Hematopoietic multipotent progenitor cell (in vitro differentiated cells): Measurements from ENCODE around the gene CHTF8. TPM values are rescaled to one million over a fixed set of nuclear protein-coding genes. Genes with fewer than 3 reads are reported as not detected.
A peak's percentile ranks its signal among the peaks of the same experiment; 100 is the strongest.
"Not testable (repeated sequence)": the region's sequence is repeated elsewhere in the genome, so short reads cannot be mapped to it uniquely, and the experiment has no call there.

ENCODE experiments used
- DNase-seq, 3 donors: peaks; one replicate each; pipeline ENCODE4 v3.0.0-alpha.2; 2011 to 2015; ENCODE audit warnings: low read depth in 2 of 3, low spot score in 2 of 3
- total RNA-seq: library from RNA; depleted of rRNA; stranded (reverse); fragments of >200 nt; gene quantifications from one replicate; pipeline ENCODE4 v1.2.3, GENCODE V29; 2012

The CHTF8 gene
- total RNA-seq, 1 donor: 92.6 TPM

DNA sequence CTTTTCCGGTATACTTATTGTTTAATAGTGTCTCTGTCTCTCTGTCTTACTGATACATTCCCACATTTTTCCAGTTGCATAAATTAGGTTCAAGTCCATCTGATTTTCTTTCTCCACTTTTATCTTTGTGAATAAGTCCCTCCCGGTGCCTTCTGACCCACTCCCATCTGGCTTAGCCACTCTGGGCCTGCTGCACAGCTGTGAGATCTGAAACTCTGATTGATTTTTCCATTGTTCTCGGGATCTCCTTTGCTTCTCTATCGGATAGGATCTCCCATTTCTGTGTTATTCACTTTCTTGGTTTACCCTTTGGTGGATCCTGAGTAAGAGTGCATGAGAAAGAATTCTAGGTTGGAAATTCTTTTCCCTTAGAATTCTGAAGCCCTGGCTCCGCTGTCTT is 8.6 kb upstream of the CHTF8 start:
- no peak for DNase-seq

DNA sequence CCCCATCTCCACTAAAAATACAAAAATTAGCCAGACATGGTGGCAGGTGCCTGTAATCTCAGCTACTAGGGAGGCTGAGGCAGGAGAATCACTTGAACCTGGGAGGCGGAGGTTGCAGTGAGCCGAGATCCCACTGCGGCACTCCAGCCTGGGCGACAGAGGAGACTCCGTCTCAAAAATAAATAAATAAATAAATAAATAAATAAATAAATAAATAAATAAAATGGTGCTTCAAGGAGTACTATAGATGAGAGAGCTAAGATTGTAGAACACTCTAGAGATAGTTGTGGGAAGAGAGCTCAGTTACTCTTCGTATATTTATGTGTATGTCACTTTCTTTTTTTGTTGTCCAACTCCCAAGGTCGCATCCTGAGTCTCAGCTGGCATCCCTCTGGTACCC is 7.1 kb upstream of the CHTF8 start:
- not testable (repeated sequence) for DNase-seq

DNA sequence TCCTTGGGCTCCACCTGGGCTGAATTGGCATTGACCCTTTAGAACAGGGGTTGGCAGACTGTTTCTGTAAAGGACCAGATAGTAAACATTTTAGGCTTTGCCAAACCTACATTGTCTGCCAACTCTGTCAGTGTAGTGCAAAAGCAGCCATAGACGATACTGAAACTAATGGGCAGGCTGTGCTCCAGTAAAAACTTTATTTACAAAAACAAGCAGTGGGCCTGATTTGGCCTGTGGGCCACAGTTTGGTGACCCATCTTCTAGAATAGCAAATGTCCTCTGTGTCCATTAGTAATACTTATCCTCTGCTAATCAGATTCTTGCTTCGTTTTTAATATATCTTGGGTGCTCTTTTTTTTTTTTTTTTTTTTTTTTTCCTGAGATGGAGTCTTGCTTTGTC is 6.2 kb upstream of the CHTF8 start:
- DNase-seq: no peak

DNA sequence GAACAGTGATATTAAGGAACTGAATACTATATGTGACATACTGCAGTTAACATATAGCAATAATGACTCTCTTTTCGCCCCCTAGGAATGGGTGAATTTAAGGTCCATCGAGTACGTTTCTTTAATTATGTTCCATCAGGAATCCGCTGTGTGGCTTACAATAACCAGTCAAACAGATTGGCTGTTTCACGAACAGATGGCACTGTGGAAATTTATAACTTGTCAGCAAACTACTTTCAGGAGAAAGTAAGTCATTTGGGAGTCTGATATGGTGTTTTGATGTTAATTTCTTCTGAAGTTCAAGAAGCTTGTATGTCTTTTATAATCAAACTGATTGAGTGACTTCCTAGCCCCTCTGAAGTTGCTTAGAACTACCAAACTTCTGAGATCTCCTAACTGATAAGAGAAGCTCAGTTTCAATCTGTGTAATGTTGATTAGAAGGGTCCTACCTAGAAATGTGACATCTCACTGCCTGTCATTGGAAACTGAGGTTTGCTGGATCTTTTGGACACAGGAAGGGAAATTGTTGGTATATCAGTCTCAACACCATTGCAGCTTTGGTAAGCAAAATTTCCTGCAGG is 1.1 kb upstream of the CHTF8 start:
- no peak for DNase-seq

DNA sequence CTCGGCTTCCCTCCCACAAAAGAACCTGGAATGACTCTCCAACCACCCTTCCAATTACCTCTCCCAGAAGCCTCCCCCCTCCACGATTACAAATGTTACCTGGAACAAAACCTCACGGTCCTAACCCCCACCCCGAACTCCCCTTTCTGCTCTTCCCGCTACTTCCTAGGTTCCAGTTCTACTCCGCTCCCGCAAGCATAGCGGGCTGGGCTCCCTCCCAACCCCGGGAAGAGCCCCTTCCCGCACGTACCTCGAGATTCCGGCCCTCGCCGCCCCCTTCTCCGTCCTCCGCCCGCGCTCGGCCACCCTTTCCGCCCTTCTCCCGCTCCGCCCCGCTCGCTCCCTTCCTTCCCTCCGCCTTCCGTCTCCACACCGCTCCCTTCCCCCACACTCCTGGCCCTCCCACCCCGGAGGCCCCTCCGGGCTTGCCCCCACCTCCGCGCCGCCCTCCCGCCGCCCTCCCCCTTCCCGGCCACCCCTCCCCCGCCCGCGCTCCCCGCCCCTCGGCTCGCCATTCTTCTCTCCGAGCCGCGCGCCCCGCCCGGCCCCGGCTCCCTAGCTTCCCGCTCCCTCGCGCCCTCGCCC is 457 bp downstream of the CHTF8 start:
- DNase-seq: peak in 2 of 3 donors; percentile 68 to 77

DNA sequence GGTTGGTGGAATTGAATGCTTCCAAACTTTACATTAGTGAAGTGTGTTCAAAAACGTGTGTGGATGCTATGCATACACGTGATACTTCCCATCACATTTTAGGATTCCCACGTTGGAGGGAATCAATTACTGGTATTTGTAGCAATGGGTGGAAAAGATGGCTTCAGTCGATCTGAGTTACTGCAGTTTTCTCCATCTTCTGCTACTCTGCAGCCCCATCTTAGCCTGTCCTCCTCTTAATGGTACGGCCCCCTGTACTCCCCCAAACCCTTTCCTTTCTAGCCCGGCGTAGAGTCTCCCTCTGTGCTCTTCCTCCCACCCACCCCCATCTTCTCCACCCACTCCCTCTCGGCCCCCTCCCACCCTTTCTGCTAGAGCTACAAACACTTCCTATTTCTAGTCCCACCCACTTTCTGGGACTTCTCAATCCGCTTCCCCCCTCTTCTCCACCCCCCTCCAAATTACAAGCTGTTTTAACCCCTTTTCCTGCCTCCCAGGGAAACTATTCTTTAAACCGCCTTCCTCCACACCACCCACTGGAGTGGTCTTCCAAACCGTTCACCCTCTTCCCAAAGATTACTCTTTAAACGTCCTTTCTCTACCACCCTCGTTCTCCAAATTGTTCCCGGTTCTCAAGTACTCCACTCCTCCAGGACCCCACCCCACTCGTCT is 1.1 kb downstream of the CHTF8 start:
- DNase-seq: peak in 2 of 3 donors; percentile 59 to 66

DNA sequence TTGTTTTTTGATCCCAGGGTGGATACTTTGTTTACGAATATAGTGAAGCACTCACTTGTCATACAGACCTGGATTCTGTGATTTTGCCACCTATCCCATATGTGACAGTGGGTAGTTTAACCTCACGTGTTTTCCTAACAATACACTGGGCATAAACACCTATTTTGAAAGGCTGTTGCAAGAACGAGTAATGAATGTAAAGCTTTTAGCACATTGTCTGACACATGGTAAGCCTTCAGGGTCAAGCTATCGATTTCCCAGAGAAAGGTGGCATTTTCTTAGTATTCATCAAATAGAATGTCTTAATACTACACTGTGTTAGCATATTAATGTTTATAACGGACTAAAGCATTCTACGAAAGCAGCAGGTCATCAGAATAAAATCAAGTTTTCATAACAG is 1.9 kb downstream of the CHTF8 start:
- no peak for DNase-seq

DNA sequence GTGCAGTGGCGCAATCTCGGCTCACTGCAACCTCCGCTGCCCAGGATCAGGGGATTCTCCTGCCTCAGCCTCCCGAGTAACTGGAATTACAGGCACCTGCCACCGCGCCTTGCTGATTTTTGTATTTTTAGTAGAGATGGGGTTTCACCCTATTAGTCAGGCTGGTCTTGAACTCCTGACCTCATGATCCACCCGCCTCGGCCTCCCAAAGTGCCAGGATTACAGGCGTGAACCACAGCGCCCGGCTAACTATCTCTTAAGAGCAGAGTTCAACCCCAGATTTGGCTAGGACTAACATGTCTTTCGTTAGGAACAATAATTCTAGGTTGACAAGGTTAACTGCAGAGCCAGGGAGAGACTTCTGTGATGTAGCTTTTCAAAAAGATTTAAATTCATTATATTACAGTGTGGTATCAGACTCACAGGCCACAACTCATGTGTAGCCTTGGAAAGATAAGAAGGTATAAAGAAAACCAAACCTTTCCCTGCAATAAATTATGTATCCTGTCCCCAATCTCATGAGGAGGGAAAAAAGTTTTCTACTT is 4.3 kb downstream of the CHTF8 start:
- no peak for DNase-seq

DNA sequence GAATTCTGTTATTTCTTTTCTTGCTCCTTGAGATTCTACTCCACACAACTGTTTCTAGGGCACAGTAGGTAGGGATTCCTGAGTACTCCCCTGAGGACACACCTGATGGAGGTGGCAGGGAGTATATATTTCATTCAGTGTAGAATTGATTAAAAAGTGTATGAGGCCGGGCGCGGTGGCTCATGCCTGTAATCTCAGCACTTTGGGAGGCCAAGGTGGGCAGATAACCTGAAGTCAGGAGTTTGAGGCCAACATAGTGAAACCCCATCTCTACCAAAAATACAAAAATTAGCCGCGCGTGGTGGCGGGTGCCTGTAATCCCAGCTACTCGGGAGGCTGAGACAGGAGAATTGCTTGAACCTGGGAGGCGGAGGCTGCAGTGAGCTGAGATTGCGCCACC is 5.6 kb downstream of the CHTF8 start:
- not testable (repeated sequence) for DNase-seq

DNA sequence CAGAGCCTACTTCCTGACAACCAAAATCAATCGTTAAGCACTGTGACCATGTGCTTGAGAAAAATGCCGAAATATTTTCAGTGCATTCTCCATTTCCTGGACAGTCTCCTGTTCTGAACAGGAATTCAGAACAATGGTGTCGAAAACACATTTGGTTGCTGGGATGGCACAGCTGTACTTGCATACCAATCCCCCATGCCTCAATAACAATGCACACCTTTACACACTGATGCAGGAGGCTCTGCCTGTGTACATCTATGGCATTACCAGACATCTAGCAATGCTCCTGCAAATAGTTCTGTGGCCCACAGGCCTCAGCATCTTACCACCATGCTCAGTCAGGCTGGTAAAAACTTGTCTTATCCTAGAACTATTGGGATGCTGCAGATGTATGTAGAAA is 6.2 kb downstream of the CHTF8 start:
- no peak for DNase-seq

DNA sequence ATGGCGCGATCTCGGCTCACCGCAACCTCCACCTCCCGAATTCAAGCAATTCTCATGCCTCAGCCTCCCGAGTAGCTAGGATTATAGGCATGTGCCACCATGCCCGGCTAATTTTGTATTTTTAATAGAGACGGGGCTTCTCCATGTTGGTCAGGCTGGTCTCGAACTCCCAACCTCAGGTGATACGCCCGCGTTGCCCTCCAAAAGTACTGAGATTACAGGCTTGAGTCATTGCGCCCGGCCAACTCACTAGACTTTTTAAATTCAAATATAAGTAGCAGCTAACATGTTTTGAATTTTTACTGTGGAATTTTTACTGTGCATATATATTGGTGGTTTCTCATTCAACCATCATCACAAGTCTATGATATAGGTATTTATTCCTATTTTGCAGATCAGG is 7.4 kb downstream of the CHTF8 start:
- not testable (repeated sequence) for DNase-seq

DNA sequence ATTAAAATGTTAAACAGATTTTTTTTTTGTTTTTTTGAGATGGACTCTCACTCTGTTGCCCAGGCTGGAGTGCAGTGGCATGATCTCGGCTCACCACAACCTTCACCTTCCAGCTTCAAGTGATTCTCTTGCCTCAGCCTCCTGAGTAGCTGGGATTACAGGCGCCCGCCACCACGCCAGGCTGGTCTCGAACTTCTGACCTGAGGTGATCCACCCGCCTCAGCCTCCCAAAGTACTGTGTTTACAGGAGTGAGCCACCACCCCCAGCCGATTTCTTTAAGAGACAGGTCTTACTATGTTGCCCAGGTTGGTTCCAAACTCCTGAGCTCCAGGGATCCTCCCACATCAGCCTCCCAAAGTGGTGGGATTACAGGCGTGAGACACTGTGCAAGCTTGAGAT is 8.0 kb downstream of the CHTF8 start:
- not testable (repeated sequence) for DNase-seq

DNA sequence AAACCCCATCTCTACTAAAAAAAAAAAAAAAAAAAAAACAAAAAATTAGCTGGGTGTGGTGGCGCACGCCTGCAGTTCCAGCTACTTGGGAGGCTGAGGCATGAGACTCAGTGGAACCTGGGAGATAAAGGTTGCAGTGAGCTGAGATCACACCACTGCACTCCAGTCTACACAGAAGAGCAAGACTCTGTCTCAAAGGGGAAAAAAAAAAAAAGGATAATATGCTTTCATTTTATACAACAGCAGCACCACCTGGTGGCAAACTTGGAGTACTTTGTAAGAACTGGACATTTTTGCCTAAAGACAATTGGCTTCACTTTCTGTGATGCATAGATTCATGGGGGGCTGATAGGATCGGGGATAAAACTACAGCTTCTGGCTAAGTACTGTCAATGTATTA is 8.5 kb downstream of the CHTF8 start:
- DNase-seq: peak; percentile 42 to 93 (median 75)

DNA sequence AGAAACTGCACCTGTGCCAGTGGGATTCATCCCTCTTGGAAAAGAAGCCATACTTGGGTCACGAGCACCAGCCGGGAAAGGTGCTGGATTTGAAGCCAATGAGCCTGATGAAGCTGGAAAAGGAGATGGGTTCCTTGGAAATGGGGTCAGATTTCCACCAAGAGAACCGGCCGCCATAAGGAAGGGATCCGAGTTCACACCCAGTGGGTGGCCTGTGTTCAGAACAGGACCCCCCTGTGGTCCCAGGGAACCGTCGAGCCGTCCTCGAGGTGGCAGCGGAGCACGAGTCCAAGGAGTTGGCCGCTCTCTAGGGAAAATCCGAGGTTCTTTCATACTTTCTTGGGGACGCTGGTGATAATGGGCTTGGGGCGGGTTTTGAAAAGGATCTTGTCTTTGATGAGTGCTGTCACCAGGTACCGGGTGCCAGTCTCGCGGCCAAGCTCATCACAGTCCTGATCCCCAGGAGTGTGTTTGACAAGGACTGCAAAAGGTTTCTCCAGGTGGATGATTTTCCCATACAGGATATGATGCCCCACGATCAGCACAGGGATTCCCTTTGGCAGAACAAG is 12.2 kb downstream of the CHTF8 start:
- no peak for DNase-seq

DNA sequence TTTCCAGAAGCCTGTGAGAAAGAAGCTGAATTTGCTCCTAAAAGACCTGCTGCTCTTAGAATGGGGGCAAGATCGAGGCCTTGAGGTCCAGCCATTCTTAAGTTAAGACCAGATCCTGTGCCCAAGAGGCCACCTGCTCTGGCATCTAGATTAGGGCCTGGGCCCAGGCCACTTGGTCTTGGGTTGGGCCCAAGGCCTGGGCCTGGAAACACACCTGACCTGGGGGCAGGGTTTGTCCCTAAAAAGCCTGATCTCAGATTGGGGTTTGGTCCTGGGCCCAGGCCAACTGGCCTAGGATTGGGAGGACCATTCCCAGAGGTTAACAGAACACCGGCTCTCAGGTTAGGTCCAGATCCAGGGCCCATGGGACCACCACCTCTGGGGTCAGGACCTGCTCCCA is 12.9 kb downstream of the CHTF8 start:
- DNase-seq: no peak

DNA sequence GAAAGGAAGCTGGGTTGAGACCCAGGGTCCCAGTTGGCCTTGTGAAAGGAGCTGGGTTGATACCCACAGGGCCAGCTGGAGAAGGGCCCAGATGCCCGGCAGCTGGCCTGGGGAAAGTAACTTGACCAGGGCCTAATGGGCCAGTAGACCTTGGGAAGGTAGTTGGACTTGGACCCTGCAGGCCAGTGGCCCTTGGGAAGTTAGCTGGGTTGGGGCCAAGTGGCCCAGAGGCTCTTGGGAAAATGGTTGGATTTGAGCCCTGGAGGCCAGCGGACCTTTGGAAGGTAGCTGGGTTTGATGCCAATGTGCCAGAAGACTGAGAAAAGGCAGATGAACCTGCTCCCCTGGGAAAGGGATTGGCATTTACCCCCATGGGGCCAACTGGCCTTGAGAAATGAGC is 13.4 kb downstream of the CHTF8 start:
- DNase-seq: no peak

DNA sequence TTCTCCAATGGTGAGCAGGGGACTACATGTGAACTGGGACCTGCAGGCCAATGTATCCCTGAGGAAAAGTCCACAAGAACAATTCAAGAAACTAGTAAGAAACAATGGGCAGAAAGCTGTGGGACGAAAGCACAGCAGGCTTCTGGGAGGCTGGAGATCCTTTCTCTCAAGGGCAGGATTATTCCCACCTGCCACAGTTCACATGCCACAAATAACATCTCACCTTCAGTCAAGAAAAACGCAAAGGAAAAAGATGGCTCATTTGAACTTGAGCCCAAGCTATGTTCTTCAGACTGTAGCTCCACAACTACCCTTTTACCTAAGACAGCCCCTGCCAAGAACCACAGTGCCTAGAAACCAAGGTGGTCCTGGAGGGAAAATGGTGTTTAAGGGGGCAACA is 13.9 kb downstream of the CHTF8 start:
- DNase-seq: no peak

DNA sequence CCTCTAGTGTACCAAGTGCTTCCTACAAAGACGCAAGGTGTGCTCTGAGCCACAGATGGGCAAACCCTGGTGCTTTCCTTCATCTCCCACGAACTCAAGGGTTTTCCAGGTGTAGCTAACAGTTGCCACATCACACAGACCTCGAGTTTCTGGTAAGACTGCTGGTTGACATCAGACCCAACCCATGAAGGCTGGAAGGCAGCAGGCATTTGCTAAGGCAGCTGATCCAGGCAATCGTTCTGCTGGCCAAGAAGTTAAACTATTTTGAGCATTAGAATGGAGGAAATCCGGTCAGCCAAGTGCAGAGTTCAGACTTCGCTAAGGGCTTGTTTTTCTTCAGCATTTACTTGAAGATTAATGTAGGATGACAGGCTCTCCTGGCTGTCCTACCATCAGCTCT is 15.5 kb downstream of the CHTF8 start:
- DNase-seq: no peak

DNA sequence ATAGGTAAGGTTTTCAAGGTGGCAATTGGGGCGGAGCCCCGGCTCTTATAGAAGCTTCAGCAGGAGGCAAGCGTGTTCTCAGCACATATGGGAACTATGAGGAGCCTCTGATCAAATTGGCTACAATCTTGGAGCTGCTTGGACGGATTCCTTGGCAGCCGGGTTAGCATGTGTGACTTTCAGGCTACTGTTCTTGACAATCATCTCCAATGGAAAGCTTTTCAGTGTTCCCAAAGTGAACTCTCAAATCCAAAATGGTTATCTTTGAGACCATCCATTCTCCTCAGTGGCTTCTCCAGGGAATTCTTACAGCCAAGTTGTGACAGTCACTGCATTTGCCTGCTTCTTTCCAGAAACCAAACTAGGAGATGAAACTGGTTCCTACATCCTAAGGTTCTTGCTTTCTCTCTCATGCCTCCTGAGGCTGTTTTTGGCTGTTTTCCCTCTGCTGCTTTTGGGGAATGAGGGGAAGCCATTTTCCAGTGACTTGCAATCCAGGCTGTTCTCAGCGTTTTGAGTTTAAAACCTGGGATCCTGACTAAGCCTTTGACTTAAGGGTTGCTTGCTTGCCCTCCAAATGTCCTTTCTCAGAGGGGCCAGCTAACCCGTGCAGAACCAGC is 16.0 kb downstream of the CHTF8 start:
- DNase-seq: no peak

DNA sequence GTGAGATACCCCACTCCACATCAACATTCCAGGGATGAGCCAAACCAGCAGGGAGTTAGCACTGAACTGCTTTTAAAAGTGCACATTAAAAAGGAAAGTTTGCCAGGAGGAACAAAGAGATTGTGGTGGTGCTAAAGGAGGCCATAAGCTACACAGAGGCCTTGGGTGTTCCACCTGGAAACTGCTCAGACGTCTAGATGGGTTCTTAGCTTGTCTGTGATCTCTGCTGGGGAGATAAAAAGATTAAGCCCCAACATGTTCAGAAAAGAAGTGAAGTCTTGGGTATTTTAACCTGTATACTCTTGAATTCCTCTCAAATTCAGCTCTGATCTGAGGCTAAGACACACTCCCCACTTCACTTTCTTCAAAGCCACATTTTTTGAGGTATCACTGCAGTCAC is 16.6 kb downstream of the CHTF8 start:
- DNase-seq: no peak

DNA sequence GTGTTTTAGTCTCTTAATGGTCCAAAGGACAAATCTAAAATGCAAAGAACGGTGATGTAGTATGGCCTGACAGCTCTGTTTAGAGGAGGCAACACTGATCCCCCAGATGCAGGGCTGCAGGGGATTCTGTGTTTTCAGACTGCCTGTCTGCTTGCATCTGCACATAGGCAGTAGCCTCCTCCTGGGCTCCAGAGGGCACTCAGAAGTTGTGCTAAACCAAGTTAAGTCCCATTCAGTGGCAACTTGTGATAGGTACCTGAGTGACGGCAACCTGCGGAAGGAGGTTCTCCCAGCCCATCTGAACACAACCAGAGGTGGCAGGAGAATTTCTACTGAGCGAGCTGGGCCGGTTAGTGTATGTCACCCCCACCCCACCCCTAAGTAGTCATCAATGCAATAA is 17.0 kb downstream of the CHTF8 start:
- no peak for DNase-seq
